MCF 10A (cell line): ENCODE data around the gene CCDC110. TPM values are rescaled to one million over a fixed set of nuclear protein-coding genes. Genes with fewer than 3 reads are reported as not detected.

Experiments used
- BruUV-seq: library from RNA; stranded (reverse); fragments of 400-500 nt; replicated peaks from 2 replicates; lab custom pipeline; 2021; lab: Mats Ljungman, UMichigan
- CTCF ChIA-PET: fragments of 300-600 bp; sonication (Branson Sonifier 250); formaldehyde crosslinking; extraction: SDS; loops from one replicate; lab custom pipeline; 2021; ENCODE audit warnings: antibody characterized with exemption, inconsistent platforms; lab: Yijun Ruan, JAX
- POLR2A ChIA-PET: fragments of 300-600, 350-650 bp; sonication (Branson Sonifier 250); formaldehyde crosslinking; extraction: SDS; loops from one replicate; lab custom pipeline; 2020; ENCODE audit warnings: antibody characterized with exemption, inconsistent platforms; lab: Yijun Ruan, JAX
- DNase-seq: peaks from one replicate; pipeline ENCODE4 v3.0.0-alpha.2; 2018; ENCODE audit not compliant: unreplicated experiment
- H3K27ac Mint-ChIP-seq: one replicate; pipeline ENCODE4 v1.8.0; 2022; ENCODE audit warnings: mild to moderate bottlenecking, low read depth, mixed read lengths; ENCODE audit not compliant: unreplicated experiment
- H3K27me3 Mint-ChIP-seq: one replicate; pipeline ENCODE4 v1.8.0; 2022; ENCODE audit warnings: mixed read lengths; ENCODE audit not compliant: insufficient read depth, unreplicated experiment
- H3K36me3 Mint-ChIP-seq: one replicate; pipeline ENCODE4 v1.8.0; 2022; ENCODE audit warnings: mild to moderate bottlenecking, moderate library complexity, mixed read lengths; ENCODE audit not compliant: insufficient read depth, unreplicated experiment
- H3K4me1 Mint-ChIP-seq: one replicate; pipeline ENCODE4 v1.8.0; 2022; ENCODE audit warnings: mixed read lengths; ENCODE audit not compliant: insufficient read depth, unreplicated experiment
- H3K4me3 Mint-ChIP-seq: one replicate; pipeline ENCODE4 v1.8.0; 2022; ENCODE audit warnings: mild to moderate bottlenecking, moderate library complexity, mixed read lengths; ENCODE audit not compliant: unreplicated experiment
- H3K9me3 Mint-ChIP-seq: one replicate; pipeline ENCODE4 v1.8.0; 2022; ENCODE audit warnings: mixed read lengths; ENCODE audit not compliant: unreplicated experiment
- CTCF ChIP-seq: fragments of 200-600 bp; IDR thresholded peaks from one replicate; pipeline ENCODE4 v1.8.0; 2022; ENCODE audit warnings: antibody characterized with exemption, mild to moderate bottlenecking; ENCODE audit not compliant: unreplicated experiment
- intact Hi-C: fragments of 100-400 bp; cut with micrococcal nuclease; formaldehyde crosslinking; loops from 2 replicates; pipeline ENCODE4 v1.14.1; 2022
- total RNA-seq: library from RNA; stranded (reverse); gene quantifications from 2 replicates; pipeline ENCODE4 v1.2.3, GENCODE V29; 2022

CCDC110 gene
- total RNA-seq, 1 experiment from 2014 or later, result not detected

- DNase-seq, result no peak
- no peaks in the 10 kb centered on the region for H3K9me3 Mint-ChIP-seq
- BruUV-seq, result no TSS peak
- CTCF ChIA-PET, result interaction anchor here (0.6 to 1.2 kb wide), 3 partner anchors 9 to 890 kb away, joined by 3 to 4 read pairs (median 4); partner anchors contain the start of gene ANKRD37
- no peak overlapping the region for H3K4me3 Mint-ChIP-seq
- TF ChIP-seq CTCF, result no peak
- H3K27me3 Mint-ChIP-seq, result no peaks in the 10 kb centered on the region
- peaks cover 63% of the 10 kb centered on the region for H3K36me3 Mint-ChIP-seq
- POLR2A ChIA-PET, result interaction anchor here (1.0 to 2.7 kb wide), 2 partner anchors 9 to 20 kb away, joined by 3 to 10 read pairs; partner anchors contain the start of genes ANKRD37, LRP2BP and UFSP2
- intact Hi-C loops, result no loop called here
- H3K27ac Mint-ChIP-seq, result no peak overlapping the region
- no peaks in the 10 kb centered on the region for H3K4me1 Mint-ChIP-seq
Observed at GRCh38 chr4:185405296-185405999, 66.1 kb downstream of the CCDC110 start.

DNA sequence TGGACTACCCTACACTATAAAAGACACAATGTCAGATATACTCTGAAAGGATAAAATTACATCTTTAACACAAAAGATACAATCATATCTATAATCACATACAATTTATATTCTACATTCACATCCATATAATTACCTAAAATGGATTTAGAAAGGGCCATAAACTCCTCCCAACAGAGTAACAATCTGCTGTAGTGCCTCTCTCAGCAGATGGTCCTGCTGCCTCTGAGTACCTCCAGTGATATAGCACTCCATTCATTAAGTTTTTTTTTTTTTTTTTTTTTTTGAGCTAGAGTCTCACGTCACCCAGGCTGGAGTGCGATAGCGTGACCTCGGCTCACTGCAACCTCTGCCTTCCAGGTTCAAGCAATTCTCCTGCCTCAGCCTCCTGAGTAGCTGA is 67.5 kb downstream of the CCDC110 start:
- intact Hi-C loops, result no loop called here
- POLR2A ChIA-PET, result interaction anchor here (0.7 kb wide), 1 partner anchor 21 kb away, joined by 4 read pairs; no protein-coding TSS in a partner anchor
- no TSS peak for BruUV-seq

GRCh38 chr4:185399466-185399865 is 72.1 kb downstream of the CCDC110 start:
- H3K4me1 Mint-ChIP-seq, result peaks cover 4% of the 10 kb centered on the region

More for the DNA sequence above, 67.5 kb downstream of the CCDC110 start:
- peaks cover 76% of the 10 kb centered on the region for H3K36me3 Mint-ChIP-seq
- no peaks in the 10 kb centered on the region for H3K27me3 Mint-ChIP-seq
- H3K9me3 Mint-ChIP-seq, result no peaks in the 10 kb centered on the region
- CTCF ChIA-PET, result interaction anchor here (0.9 kb wide), 1 partner anchor 194 kb away, joined by 5 read pairs; no protein-coding TSS in a partner anchor
- H3K4me3 Mint-ChIP-seq, result no peak overlapping the region
- TF ChIP-seq CTCF, result no peak
- no peaks in the 10 kb centered on the region for H3K4me1 Mint-ChIP-seq
- H3K27ac Mint-ChIP-seq, result no peak overlapping the region
- DNase-seq, result no peak

More at GRCh38 chr4:185399466-185399865, 72.1 kb downstream of the CCDC110 start:
- H3K27me3 Mint-ChIP-seq, result no peaks in the 10 kb centered on the region
- TF ChIP-seq CTCF, result no peak
- no peak overlapping the region for H3K27ac Mint-ChIP-seq
- CTCF ChIA-PET, result no interaction called here
- no peak overlapping the region for H3K4me3 Mint-ChIP-seq
- POLR2A ChIA-PET, result interaction anchor here (1.0 to 6.7 kb wide), 2 partner anchors 22 to 26 kb away, joined by 3 to 81 read pairs; partner anchors contain the start of gene UFSP2
- H3K9me3 Mint-ChIP-seq, result no peaks in the 10 kb centered on the region
- DNase-seq, result no peak
- intact Hi-C loops, result loop anchor here (5.0 kb wide), 1 partner anchor 198 kb away; no protein-coding TSS in a partner anchor
- no TSS peak for BruUV-seq
- peaks cover 67% of the 10 kb centered on the region for H3K36me3 Mint-ChIP-seq
